Stimulated activated CD4-positive, alpha-beta T cell treated with anti-CD3 and anti-CD28 coated beads, Interleukin-12 subunit alpha, Interleukin-12 subunit beta, amount 100 ng/mL, for 48 hours (primary cell): Measurements from ENCODE around the gene SLC19A2.
"Not testable (repeated sequence)": the region's sequence is repeated elsewhere in the genome, so short reads cannot be mapped to it uniquely, and the experiment has no call there.

Source experiments
- DNase-seq, 3 donors: peaks; one replicate each; pipeline ENCODE4 v3.0.0-alpha.2; 2020; ENCODE audit warnings: low read depth in 2 of 3, low spot score in 1 of 3

The SLC19A2 gene

GRCh38 chr1:169485431-169486280, at the start of gene SLC19A2:
SLC19A2 (minus strand) TSS chr1:169485944; CDS start chr1:169485766, 178 bp downstream.
- peak; percentile 83 to 89 (median 87) for DNase-seq

GRCh38 chr1:169534653-169535052, 48.9 kb upstream of the SLC19A2 start:
- no peak for DNase-seq

GRCh38 chr1:169533528-169534190, 47.9 kb upstream of the SLC19A2 start:
- not testable (repeated sequence) for DNase-seq

GRCh38 chr1:169530448-169530847, 44.7 kb upstream of the SLC19A2 start:
- DNase-seq, result no peak

- DNase-seq, result no peak
Observed at GRCh38 chr1:169529068-169529642, 43.4 kb upstream of the SLC19A2 start.

- DNase-seq, result no peak
Observed at GRCh38 chr1:169528215-169529067, 42.7 kb upstream of the SLC19A2 start.

GRCh38 chr1:169527451-169528214, 41.9 kb upstream of the SLC19A2 start:
- DNase-seq, result no peak

GRCh38 chr1:169527001-169527400, 41.3 kb upstream of the SLC19A2 start:
- no peak for DNase-seq

- no peak for DNase-seq
Observed at GRCh38 chr1:169526120-169526832, 40.5 kb upstream of the SLC19A2 start.

GRCh38 chr1:169525391-169525790, 39.6 kb upstream of the SLC19A2 start:
- no peak for DNase-seq

- DNase-seq, result no peak
Observed at GRCh38 chr1:169523904-169524303, 38.2 kb upstream of the SLC19A2 start.

GRCh38 chr1:169521226-169521625, 35.5 kb upstream of the SLC19A2 start:
- DNase-seq, result no peak

GRCh38 chr1:169517558-169518186, 31.9 kb upstream of the SLC19A2 start:
- DNase-seq, result no peak

GRCh38 chr1:169515641-169516040, 29.9 kb upstream of the SLC19A2 start:
- DNase-seq, result no peak

GRCh38 chr1:169514566-169515270, 29.0 kb upstream of the SLC19A2 start:
- no peak for DNase-seq

GRCh38 chr1:169513208-169513607, 27.5 kb upstream of the SLC19A2 start:
- no peak for DNase-seq

- DNase-seq, result no peak
Observed at GRCh38 chr1:169511316-169512005, 25.7 kb upstream of the SLC19A2 start.

GRCh38 chr1:169510060-169510459, 24.3 kb upstream of the SLC19A2 start:
- no peak for DNase-seq
